SK-N-MC (cell line): ENCODE measurements around the gene SARM1.
A peak's percentile ranks its signal among the peaks of the same experiment; 100 is the strongest.

ENCODE experiments used
- DNase-seq: peaks from one replicate; pipeline ENCODE4 v3.0.0-alpha.2; 2011; ENCODE audit warnings: low read depth, low spot score
- H3K27ac ChIP-seq: fragments of 200-600 bp; sonication (generic); 2 replicates; pipeline ENCODE4 v1.5.1; 2016; ENCODE audit warnings: mixed run types
- H3K36me3 ChIP-seq: fragments of 200-600 bp; sonication (generic); 2 replicates; pipeline ENCODE4 v1.6.1; 2017; ENCODE audit warnings: antibody characterized with exemption, low read length, mixed read lengths; ENCODE audit not compliant: insufficient read depth
- H3K4me3 ChIP-seq: fragments of 200-600 bp; sonication (generic); 2 replicates; pipeline ENCODE4 v1.5.1; 2016
- H3K9ac ChIP-seq: fragments of 200-600 bp; sonication (generic); 2 replicates; pipeline ENCODE4 v1.8.0; 2017; ENCODE audit warnings: mixed run types, mixed read lengths; ENCODE audit not compliant: insufficient read length
- H3K9me3 ChIP-seq: fragments of 200-600 bp; sonication (generic); 2 replicates; pipeline ENCODE4 v1.6.1; 2017; ENCODE audit warnings: low read depth, mild to moderate bottlenecking, antibody characterized with exemption, low read length, moderate library complexity, mixed read lengths
- EZH2 ChIP-seq: fragments of 200-600 bp; sonication (generic); IDR thresholded peaks from one replicate; pipeline ENCODE4 v1.6.1; 2017; ENCODE audit warnings: antibody characterized with exemption
- FOXP2 ChIP-seq: optimal IDR thresholded peaks from 2 replicates; pipeline ENCODE3; 2011; ENCODE audit warnings: mild to moderate bottlenecking, moderate library complexity; ENCODE audit not compliant: insufficient read depth; ENCODE audit errors: extremely low read length, control extremely low read depth
- POLR2AphosphoS5 ChIP-seq: IDR thresholded peaks from 2 replicates; pipeline ENCODE4 v1.6.1; 2012; ENCODE audit warnings: mild to moderate bottlenecking, low read depth, low read length, borderline replicate concordance

SARM1 gene

DNA sequence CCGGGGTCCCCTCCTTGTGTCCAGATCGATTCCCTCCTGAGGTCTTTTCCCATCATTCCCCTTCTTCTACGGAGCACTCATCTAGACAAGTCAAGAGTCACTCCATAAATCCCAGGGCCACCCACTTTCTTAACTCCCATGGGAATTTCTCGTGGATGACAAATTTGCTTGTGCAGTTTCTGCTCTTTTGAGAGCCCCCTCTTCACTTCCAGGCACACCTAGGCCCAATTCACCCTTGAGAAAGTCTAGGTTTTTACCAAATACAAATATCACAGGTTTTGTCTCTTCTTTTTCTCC lies 13.6 kb upstream of the SARM1 start:
- no peak for TF ChIP-seq FOXP2
- TF ChIP-seq POLR2AphosphoS5, result no peak
- TF ChIP-seq EZH2, result no peak
- H3K9me3 ChIP-seq, result no peaks in the 10 kb centered on the region
- no peak for DNase-seq
- H3K36me3 ChIP-seq, result peaks cover 45% of the 10 kb centered on the region
- peak overlapping the region; percentile 99 for H3K9ac ChIP-seq
- H3K27ac ChIP-seq, result peak overlapping the region; percentile 49; the same call in 1 of the 2 replicates
- peak overlapping the region; percentile 97 for H3K4me3 ChIP-seq

DNA sequence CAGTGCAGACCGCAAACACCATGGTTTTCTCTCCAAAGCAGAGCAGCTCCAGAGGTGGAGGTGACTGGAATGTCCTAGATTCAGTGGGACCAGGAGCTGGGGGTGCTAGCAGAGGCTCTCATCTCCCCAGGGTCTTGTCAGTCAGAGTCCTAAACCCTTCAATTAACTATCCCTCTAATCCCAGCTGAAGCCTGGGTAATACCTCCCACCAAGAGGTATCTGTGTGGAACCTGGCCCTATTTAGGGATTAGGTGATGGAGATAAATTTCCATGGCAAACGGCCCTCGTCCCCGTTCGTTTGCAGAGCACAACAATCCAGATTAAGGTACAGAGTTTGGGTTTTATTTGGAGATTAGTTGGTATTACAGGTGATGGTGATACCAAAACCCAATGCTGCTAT lies 8.3 kb upstream of the SARM1 start:
- Histone ChIP-seq H3K27ac (no peak overlapping the region), H3K9me3 (no peaks in the 10 kb centered on the region), H3K9ac (no peak overlapping the region), H3K36me3 (peaks cover 27% of the 10 kb centered on the region), H3K4me3 (no peak overlapping the region)
- TF ChIP-seq FOXP2, result no peak
- TF ChIP-seq POLR2AphosphoS5, result no peak
- no peak for TF ChIP-seq EZH2
- DNase-seq, result no peak

DNA sequence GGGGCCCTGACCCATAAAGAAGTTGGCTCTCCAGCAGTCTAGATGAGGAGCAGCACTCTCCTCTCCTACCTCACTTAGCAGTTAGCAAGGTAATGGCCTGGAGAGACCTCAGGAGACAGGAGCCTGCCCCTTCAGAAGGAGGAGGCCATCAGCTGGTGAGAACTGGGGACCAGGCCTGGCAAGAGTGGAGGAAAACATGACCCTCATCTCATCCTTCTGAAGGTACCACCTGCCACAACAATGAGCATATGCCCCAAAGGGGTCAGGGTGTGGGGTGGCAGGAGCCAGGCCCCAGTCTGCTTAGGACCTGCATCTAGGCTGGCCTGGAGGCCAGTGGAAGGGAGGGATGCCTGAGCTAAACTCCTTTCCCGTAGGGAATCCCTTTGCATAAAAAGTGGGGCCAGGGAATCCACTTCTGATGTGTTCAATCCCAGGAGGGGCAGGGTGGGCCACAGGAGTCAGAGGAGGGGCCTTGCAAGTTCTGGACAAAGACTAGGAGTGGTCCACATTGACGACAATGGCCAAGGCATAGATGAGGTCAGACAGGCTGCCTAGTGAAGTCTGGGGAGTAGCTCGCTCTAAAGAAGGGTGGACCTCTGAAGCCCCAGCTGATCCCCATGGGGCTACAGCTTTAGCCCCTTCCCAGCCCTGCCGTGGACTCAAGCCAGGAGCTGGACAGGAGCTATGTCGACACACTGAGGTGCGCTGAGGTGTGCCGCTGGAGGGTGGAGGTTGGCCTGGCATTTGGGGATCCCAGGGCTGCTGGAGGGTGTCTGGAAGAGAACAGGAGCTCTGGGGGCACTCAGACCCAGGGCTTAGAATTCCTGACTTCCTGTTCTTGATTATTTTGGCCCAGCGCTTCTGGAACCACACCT lies 7.5 kb upstream of the SARM1 start:
- Histone ChIP-seq H3K9ac (no peak overlapping the region), H3K4me3 (no peak overlapping the region), H3K9me3 (no peaks in the 10 kb centered on the region), H3K36me3 (peaks cover 27% of the 10 kb centered on the region), H3K27ac (no peak overlapping the region)
- TF ChIP-seq POLR2AphosphoS5 (no peak), EZH2 (no peak), FOXP2 (no peak)
- DNase-seq, result no peak

DNA sequence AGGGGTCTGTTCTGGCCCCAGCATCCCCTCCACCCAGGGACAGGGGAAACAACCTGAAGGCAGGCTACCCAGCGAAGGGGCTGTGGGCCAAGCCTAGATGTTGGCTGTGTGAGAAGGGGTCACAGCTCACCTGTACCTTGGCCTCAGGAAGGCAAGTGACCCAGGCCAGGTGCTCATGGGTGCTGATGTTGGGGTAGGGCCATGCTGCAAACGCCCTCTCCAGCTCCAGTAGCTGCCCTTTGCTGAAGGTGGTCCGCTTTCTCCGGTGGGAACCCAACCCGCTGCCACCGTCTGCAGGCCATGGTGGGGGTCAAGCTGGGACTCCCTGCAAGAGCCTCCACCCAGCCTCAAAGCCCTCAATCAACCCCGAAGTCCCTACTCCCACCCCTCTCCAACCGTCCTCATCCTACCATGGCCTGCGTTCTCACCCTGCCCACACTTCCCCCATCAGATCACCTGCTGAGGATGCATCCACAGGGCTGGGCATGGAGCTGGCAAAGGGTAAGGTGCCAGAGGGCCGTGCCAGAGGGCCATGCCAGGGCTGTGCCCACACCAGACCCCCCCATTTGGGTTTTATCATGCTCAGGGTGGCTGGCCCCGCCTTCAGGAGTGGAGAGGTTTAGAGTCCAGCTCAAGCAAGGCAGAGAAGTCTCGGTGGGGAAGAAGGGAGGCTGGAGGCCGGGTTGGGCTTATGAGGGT lies 6.7 kb upstream of the SARM1 start, which contains the start of gene SEBOX:
Gene SEBOX (minus strand): TSS at position 535 of the 699 bp plus-strand sequence. CDS start 48 bp downstream, at position 487.
- no peak within 1 kb of the TSS for H3K27ac ChIP-seq
- H3K36me3 ChIP-seq, result peaks cover 21% of the 10 kb centered on the region
- H3K9ac ChIP-seq, result no peak within 1 kb of the TSS
- H3K4me3 ChIP-seq, result no peak within 1 kb of the TSS
- H3K9me3 ChIP-seq, result no peaks in the 10 kb centered on the region
- TF ChIP-seq POLR2AphosphoS5, result no peak
- no peak for TF ChIP-seq FOXP2
- no peak for TF ChIP-seq EZH2
- no peak for DNase-seq

DNA sequence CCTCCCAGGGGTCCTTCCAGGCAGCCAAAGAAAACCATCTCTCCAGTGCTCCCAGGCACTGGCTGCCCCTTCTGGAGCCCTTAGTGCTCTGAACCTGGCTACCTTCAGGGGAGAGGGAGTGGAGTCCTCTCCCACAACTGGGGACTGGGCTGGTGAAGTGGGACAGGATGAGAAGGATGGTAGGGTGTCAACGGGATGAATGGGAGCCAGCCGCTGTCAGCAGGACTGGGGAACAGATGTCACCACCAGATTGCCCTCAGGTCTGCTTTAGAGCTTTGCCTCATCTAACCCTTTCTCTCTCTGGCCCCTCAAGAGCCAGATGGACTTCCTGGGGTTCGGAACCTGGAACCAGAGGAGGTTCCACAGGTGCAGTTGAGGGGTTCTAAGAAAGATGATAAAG lies 6.0 kb upstream of the SARM1 start:
- no peak for DNase-seq
- H3K9me3 ChIP-seq, result no peaks in the 10 kb centered on the region
- no peak overlapping the region for H3K9ac ChIP-seq
- H3K36me3 ChIP-seq, result peaks cover 15% of the 10 kb centered on the region
- H3K4me3 ChIP-seq, result no peak overlapping the region
- H3K27ac ChIP-seq, result no peak overlapping the region
- TF ChIP-seq POLR2AphosphoS5 (no peak), FOXP2 (no peak), EZH2 (no peak)

DNA sequence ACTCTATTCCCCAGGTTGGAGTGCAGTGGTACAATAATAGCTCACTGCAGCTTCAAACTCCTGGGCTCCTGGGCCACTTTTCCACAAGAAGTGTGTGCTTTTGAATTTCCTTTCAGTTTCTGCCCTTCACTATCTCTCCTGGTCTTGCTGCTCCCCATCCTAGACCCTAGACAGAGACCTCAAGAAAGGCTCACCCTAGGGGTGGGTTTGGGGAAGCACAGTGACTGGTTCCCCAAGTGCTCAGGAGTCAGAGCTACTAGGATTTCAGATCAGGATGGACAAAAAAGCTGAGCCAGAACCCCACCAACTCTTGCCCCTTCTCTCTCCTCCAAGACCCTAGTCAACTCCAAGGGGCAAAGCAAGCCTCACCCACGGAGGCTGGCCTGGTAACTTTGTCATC lies 4.9 kb upstream of the SARM1 start:
- DNase-seq, result no peak
- no peak for TF ChIP-seq EZH2
- TF ChIP-seq FOXP2, result no peak
- TF ChIP-seq POLR2AphosphoS5, result no peak

DNA sequence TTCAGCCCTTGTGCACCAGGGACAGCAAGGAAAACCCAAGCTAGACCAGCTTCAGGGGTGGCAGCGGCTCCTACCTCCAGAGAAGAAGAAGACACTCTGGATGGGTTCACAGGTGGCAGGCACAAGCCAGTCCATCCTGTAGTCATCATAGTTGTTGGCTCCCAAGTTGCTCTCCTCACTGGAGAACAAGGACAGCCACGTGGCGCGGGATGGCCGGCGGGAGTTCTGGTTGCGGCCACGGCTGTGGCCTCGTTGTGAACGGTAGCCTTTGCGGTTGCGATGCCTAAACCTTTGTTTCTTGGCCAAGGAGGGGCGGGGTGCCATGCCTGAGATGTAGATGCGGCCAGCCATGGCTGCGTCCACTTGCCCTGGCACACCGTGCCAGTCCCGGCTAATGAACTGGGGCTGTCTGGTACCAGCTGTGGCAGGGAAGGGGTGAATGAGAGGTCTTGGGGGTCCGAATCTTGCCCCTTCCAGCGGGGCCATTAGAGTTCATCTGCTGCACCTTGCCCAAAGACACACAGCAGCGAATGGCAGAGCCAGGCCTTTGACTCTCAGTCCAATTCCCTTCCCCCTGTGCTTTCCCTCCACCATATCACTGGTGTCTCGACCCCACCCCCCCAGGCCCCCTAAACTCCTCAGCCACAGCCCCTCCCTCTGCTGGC lies 3.7 kb upstream of the SARM1 start:
- Histone ChIP-seq H3K9me3 (no peaks in the 10 kb centered on the region), H3K27ac (no peak overlapping the region), H3K9ac (no peak overlapping the region), H3K4me3 (no peak overlapping the region), H3K36me3 (peaks cover 2% of the 10 kb centered on the region; the same call in 1 of the 2 replicates)
- TF ChIP-seq EZH2, result no peak
- TF ChIP-seq POLR2AphosphoS5, result no peak
- no peak for TF ChIP-seq FOXP2
- DNase-seq, result no peak

More for the DNA sequence above, 4.9 kb upstream of the SARM1 start:
- H3K9ac ChIP-seq, result no peak overlapping the region
- H3K9me3 ChIP-seq, result no peaks in the 10 kb centered on the region
- peaks cover 4% of the 10 kb centered on the region; the same call in 1 of the 2 replicates for H3K36me3 ChIP-seq
- no peak overlapping the region for H3K4me3 ChIP-seq
- H3K27ac ChIP-seq, result no peak overlapping the region

DNA sequence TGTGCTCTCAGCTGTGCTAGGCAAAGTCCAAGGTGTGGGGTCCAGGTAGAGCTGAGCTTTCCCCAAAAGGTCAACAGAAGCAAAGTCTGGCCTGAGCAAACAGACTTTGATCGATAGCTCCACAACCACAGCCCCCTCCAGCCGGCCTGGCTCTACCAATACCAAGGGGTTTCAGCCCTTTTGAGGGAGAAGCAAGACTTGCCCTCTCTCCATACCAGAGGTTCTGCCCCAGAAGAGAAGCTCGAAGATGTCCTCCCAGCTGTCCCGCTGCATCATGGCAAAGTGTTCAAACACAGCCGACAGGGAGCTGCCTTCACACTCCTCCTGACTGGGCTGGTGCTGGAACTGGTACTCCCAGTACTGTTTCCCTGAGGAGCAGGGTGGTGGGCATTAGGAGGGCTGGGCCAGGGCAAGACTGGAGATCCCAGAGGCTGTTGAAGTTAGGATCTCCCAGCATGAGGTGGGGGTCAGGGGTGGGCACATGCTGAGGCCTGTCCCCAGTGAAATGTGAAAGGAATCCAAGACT lies 3.1 kb upstream of the SARM1 start:
- Histone ChIP-seq H3K27ac (no peak overlapping the region), H3K9me3 (no peaks in the 10 kb centered on the region), H3K36me3 (peaks cover 2% of the 10 kb centered on the region; the same call in 1 of the 2 replicates), H3K9ac (no peak overlapping the region), H3K4me3 (no peak overlapping the region)
- DNase-seq, result no peak
- no peak for TF ChIP-seq POLR2AphosphoS5
- no peak for TF ChIP-seq FOXP2
